A549 (cell line): Measurements from ENCODE around the gene PCID2. TPM values are rescaled to one million over a fixed set of nuclear protein-coding genes. Genes with fewer than 3 reads are reported as not detected.

Experiments
- ATAC-seq, 2 experiments: fragments of 200-7000 bp in 1 of 2; fragments of >200 bp in 1 of 2; cut with Nextera tagmentation in 1 of 2; cut with Tn5 transposase in 1 of 2; 3 replicates each; pipeline versions ENCODE4 v1.8.0 to v1.9.1; 2018 to 2020; ENCODE audit warnings: mild to moderate bottlenecking in 1 of 2, moderate library complexity in 1 of 2
- CTCF ChIA-PET: fragments of 300-600 bp; sonication (Branson Sonifier 250); formaldehyde crosslinking; extraction: SDS; loops from one replicate; lab custom pipeline; 2021; ENCODE audit warnings: antibody characterized with exemption, inconsistent platforms; lab: Yijun Ruan, JAX
- POLR2A ChIA-PET: fragments of 350-600 bp; formaldehyde crosslinking; extraction: SDS; loops from one replicate; lab custom pipeline; 2021; ENCODE audit warnings: antibody characterized with exemption, inconsistent platforms; lab: Yijun Ruan, JAX
- DNase-seq, 2 experiments: peaks; one replicate each; pipeline versions ENCODE4 v3.0.0 to v3.0.0-alpha.2; 2011 to 2016; ENCODE audit warnings: low read depth in 1 of 2, low spot score in 1 of 2
- FAIRE-seq: peaks from 2 replicates; lab custom pipeline; 2011; peaks lifted over from hg19 to GRCh38; lab: Jason Lieb, UNC
- H3K27ac ChIP-seq, 2 experiments: fragments of >200 bp; sonication (Bioruptor Twin); formaldehyde crosslinking; 3 replicates each; pipeline ENCODE4 v1.5.1; 2016 to 2017
- H3K4me1 ChIP-seq: fragments of >200 bp; sonication (Bioruptor Twin); formaldehyde crosslinking; 3 replicates; pipeline ENCODE4 v1.6.1; 2016
- H3K4me2 ChIP-seq: fragments of >200 bp; sonication (Bioruptor Twin); formaldehyde crosslinking; 3 replicates; pipeline ENCODE4 v1.6.1; 2016
- H3K4me3 ChIP-seq: fragments of >200 bp; sonication (Bioruptor Twin); formaldehyde crosslinking; 3 replicates; pipeline ENCODE4 v1.5.1; 2016
- H3K9me3 ChIP-seq: fragments of >200 bp; sonication (Bioruptor Twin); formaldehyde crosslinking; 3 replicates; pipeline ENCODE4 v1.6.1; 2016
- CEBPB ChIP-seq, 2 experiments: fragments of >200 bp in 1 of 2; sonication (Bioruptor Twin) in 1 of 2; formaldehyde crosslinking in 1 of 2; IDR thresholded peaks; 2 replicates each; pipeline ENCODE4 v1.6.1; 2012 to 2016
- EP300 ChIP-seq, 2 experiments: fragments of >200 bp; sonication (Bioruptor Twin); formaldehyde crosslinking; IDR thresholded peaks; 2 replicates in 1 of 2; 3 replicates in 1 of 2; pipeline ENCODE4 v1.6.1; 2016 to 2017
- FOSB ChIP-seq: fragments of 250-450 bp; sonication (Bioruptor Pico); IDR thresholded peaks from 2 replicates; pipeline ENCODE4 v1.5.0; 2020; ENCODE audit warnings: mild to moderate bottlenecking, moderate library complexity
- FOXS1 ChIP-seq: fragments of 250-450 bp; sonication (Bioruptor Pico); IDR thresholded peaks from 2 replicates; pipeline ENCODE4 v1.5.0; 2020; ENCODE audit warnings: mild to moderate bottlenecking, moderate library complexity
- HEYL ChIP-seq: fragments of 250-450 bp; sonication (Bioruptor Pico); IDR thresholded peaks from 2 replicates; pipeline ENCODE4 v1.8.0; 2021; ENCODE audit warnings: mild to moderate bottlenecking, moderate library complexity
- HOXB13 ChIP-seq: fragments of 250-450 bp; sonication (Bioruptor Pico); IDR thresholded peaks from 2 replicates; pipeline ENCODE4 v1.5.0; 2020; ENCODE audit warnings: low read depth, mild to moderate bottlenecking, moderate library complexity
- HOXB5 ChIP-seq: fragments of 250-450 bp; sonication (Bioruptor Pico); IDR thresholded peaks from 2 replicates; pipeline ENCODE4 v1.5.0; 2020; ENCODE audit warnings: mild to moderate bottlenecking, moderate library complexity
- MAFK ChIP-seq: fragments of 450-650 bp; IDR thresholded peaks from 2 replicates; pipeline ENCODE4 v1.6.1; 2014; ENCODE audit not compliant: partially characterized antibody
- NPAS2 ChIP-seq: fragments of 250-450 bp; sonication (Bioruptor Pico); IDR thresholded peaks from 2 replicates; pipeline ENCODE4 v1.8.0; 2022; ENCODE audit warnings: mild to moderate bottlenecking, moderate library complexity, borderline replicate concordance
- PHF8 ChIP-seq: fragments of 200-600 bp; sonication (generic); IDR thresholded peaks from 2 replicates; pipeline ENCODE4 v1.6.1; 2016; ENCODE audit warnings: low read depth, mild to moderate bottlenecking, antibody characterized with exemption, moderate library complexity, borderline replicate concordance
- RAD21 ChIP-seq, 2 experiments: fragments of >200 bp in 1 of 2; sonication (Bioruptor Twin) in 1 of 2; formaldehyde crosslinking in 1 of 2; IDR thresholded peaks in 1 of 2; conservative IDR thresholded peaks in 1 of 2; 2 replicates in 1 of 2; 3 replicates in 1 of 2; pipeline ENCODE4 v1.6.1; 2012 to 2018; ENCODE audit warnings: inconsistent platforms in 1 of 2
- RNF2 ChIP-seq: fragments of 200-600 bp; sonication (generic); IDR thresholded peaks from 2 replicates; pipeline ENCODE4 v1.6.1; 2016; ENCODE audit warnings: low read depth, mild to moderate bottlenecking, antibody characterized with exemption, moderate library complexity, borderline replicate concordance
- TFCP2L1 ChIP-seq: fragments of 250-450 bp; sonication (Bioruptor Pico); IDR thresholded peaks from 2 replicates; pipeline ENCODE4 v1.5.0; 2021; ENCODE audit warnings: mild to moderate bottlenecking
- TP53 ChIP-seq: fragments of 250-450 bp; sonication (Bioruptor Pico); IDR thresholded peaks from 2 replicates; pipeline ENCODE4 v1.5.0; 2021; ENCODE audit warnings: mild to moderate bottlenecking, moderate library complexity
- ZC3H11A ChIP-seq: fragments of 450-650 bp; IDR thresholded peaks from 2 replicates; pipeline ENCODE4 v1.6.1; 2014; ENCODE audit warnings: antibody characterized with exemption, mild to moderate bottlenecking
- WGBS: methylation state at CpG from one replicate; pipeline ENCODE4 v1.1.6; 2017; ENCODE audit errors: missing lambda C conversion rate; 5-methylcytosine and 5-hydroxymethylcytosine counted together
- polyA plus RNA-seq, 4 experiments: library from polyadenylated mRNA; depleted of rRNA in 3 of 4; stranded (reverse); fragments of >200 nt; fragmentation: RNase III in 1 of 4; extraction: RNeasy Plus Mini Kit Qiagen cat#74134 plus additional on column Dnase treatment in 1 of 4; gene quantifications; 2 replicates in 3 of 4; 3 replicates in 1 of 4; pipeline ENCODE4 v1.2.3, GENCODE V29; 2011 to 2017
- TF ChIP-seq, protein P1 (sequence below): fragments of 200-600 bp; sonication (generic); IDR thresholded peaks from 2 replicates; pipeline ENCODE4 v1.6.1; 2016; ENCODE audit warnings: antibody characterized with exemption, mild to moderate bottlenecking, moderate library complexity
- TF ChIP-seq, protein P2 (sequence below): fragments of >200 bp; sonication (Bioruptor Twin); formaldehyde crosslinking; IDR thresholded peaks from 3 replicates; pipeline ENCODE4 v1.5.1; 2016
- TF ChIP-seq, protein P3 (sequence below): fragments of 250-450 bp; sonication (Bioruptor Pico); IDR thresholded peaks from 2 replicates; pipeline ENCODE4 v1.5.0; 2021; ENCODE audit warnings: mild to moderate bottlenecking, moderate library complexity, borderline replicate concordance
- TF ChIP-seq, protein P4 (sequence below): fragments of >200 bp; sonication (Bioruptor Twin); formaldehyde crosslinking; IDR thresholded peaks from 3 replicates; pipeline ENCODE4 v1.6.1; 2016

PCID2 gene
- polyA plus RNA-seq, 2 of the 4 experiments (the other 2 are of a cell fraction), result 37.7 to 68.7 TPM

DNA sequence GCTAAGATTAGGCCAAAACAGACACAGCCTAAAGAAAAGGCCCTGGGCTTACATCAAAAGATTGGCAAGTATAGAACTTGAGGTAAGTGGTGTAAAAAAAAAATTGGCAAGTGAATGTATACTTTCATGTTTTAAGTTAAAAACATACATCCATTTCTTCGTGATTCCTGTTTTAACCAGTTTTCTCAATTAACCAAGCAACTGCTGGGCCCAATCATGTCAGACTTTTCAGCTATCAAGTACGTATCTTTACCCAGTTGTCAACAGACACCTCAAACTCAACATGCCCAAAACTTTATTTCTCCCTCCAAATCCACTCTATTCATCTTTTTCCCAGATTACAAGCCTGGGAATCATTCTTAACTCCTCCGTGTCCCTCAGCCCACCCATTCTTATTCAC, 1.0 kb downstream of the PCID2 start:
- WGBS, result 44% methylated on average over 3 of the region's 3 CpGs
- CTCF ChIA-PET, result interaction anchor here (0.7 kb wide), 2 partner anchors 82 to 96 kb away, joined by 3 read pairs; no protein-coding TSS in a partner anchor
- H3K4me1 ChIP-seq, result peaks cover 38% of the 10 kb centered on the region
- DNase-seq (no peak), ATAC-seq (no peak), FAIRE-seq (no peak)
- TF ChIP-seq MAFK (no peak), CEBPB (IDR thresholded peaks at IDR 0.05) (no peak), EP300 (IDR thresholded peaks at IDR 0.05) (no peak), HOXB13 (CRISPR knock-in tag) (no peak), ZC3H11A (no peak), NPAS2 (CRISPR knock-in tag) (no peak), FOSB (no peak), RNF2 (no peak), TP53 (CRISPR knock-in tag) (no peak), FOXS1 (CRISPR knock-in tag) (no peak), RAD21 (conservative IDR thresholded peaks at IDR 0.05 in 1 of 2, IDR thresholded peaks at IDR 0.05 in 1 of 2) (no peak), TFCP2L1 (CRISPR knock-in tag) (no peak), HOXB5 (CRISPR knock-in tag) (no peak), HEYL (CRISPR knock-in tag) (no peak), PHF8 (no peak)
- TF ChIP-seq, protein P1, sequence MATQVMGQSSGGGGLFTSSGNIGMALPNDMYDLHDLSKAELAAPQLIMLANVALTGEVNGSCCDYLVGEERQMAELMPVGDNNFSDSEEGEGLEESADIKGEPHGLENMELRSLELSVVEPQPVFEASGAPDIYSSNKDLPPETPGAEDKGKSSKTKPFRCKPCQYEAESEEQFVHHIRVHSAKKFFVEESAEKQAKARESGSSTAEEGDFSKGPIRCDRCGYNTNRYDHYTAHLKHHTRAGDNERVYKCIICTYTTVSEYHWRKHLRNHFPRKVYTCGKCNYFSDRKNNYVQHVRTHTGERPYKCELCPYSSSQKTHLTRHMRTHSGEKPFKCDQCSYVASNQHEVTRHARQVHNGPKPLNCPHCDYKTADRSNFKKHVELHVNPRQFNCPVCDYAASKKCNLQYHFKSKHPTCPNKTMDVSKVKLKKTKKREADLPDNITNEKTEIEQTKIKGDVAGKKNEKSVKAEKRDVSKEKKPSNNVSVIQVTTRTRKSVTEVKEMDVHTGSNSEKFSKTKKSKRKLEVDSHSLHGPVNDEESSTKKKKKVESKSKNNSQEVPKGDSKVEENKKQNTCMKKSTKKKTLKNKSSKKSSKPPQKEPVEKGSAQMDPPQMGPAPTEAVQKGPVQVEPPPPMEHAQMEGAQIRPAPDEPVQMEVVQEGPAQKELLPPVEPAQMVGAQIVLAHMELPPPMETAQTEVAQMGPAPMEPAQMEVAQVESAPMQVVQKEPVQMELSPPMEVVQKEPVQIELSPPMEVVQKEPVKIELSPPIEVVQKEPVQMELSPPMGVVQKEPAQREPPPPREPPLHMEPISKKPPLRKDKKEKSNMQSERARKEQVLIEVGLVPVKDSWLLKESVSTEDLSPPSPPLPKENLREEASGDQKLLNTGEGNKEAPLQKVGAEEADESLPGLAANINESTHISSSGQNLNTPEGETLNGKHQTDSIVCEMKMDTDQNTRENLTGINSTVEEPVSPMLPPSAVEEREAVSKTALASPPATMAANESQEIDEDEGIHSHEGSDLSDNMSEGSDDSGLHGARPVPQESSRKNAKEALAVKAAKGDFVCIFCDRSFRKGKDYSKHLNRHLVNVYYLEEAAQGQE, result no peak
- TF ChIP-seq, protein P2, sequence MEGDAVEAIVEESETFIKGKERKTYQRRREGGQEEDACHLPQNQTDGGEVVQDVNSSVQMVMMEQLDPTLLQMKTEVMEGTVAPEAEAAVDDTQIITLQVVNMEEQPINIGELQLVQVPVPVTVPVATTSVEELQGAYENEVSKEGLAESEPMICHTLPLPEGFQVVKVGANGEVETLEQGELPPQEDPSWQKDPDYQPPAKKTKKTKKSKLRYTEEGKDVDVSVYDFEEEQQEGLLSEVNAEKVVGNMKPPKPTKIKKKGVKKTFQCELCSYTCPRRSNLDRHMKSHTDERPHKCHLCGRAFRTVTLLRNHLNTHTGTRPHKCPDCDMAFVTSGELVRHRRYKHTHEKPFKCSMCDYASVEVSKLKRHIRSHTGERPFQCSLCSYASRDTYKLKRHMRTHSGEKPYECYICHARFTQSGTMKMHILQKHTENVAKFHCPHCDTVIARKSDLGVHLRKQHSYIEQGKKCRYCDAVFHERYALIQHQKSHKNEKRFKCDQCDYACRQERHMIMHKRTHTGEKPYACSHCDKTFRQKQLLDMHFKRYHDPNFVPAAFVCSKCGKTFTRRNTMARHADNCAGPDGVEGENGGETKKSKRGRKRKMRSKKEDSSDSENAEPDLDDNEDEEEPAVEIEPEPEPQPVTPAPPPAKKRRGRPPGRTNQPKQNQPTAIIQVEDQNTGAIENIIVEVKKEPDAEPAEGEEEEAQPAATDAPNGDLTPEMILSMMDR, result no peak
- TF ChIP-seq, protein P3, sequence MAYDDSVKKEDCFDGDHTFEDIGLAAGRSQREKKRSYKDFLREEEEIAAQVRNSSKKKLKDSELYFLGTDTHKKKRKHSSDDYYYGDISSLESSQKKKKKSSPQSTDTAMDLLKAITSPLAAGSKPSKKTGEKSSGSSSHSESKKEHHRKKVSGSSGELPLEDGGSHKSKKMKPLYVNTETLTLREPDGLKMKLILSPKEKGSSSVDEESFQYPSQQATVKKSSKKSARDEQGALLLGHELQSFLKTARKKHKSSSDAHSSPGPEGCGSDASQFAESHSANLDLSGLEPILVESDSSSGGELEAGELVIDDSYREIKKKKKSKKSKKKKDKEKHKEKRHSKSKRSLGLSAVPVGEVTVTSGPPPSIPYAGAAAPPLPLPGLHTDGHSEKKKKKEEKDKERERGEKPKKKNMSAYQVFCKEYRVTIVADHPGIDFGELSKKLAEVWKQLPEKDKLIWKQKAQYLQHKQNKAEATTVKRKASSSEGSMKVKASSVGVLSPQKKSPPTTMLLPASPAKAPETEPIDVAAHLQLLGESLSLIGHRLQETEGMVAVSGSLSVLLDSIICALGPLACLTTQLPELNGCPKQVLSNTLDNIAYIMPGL (CRISPR knock-in tag), result no peak
- TF ChIP-seq, protein P4, sequence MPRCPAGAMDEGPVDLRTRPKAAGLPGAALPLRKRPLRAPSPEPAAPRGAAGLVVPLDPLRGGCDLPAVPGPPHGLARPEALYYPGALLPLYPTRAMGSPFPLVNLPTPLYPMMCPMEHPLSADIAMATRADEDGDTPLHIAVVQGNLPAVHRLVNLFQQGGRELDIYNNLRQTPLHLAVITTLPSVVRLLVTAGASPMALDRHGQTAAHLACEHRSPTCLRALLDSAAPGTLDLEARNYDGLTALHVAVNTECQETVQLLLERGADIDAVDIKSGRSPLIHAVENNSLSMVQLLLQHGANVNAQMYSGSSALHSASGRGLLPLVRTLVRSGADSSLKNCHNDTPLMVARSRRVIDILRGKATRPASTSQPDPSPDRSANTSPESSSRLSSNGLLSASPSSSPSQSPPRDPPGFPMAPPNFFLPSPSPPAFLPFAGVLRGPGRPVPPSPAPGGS, result no peak
- H3K9me3 ChIP-seq, result no peaks in the 10 kb centered on the region
- H3K4me2 ChIP-seq, result peak overlapping the region; percentile 86
- H3K27ac ChIP-seq, result peak overlapping the region; percentile 100
- POLR2A ChIA-PET, result interaction anchor here (2.8 kb wide), 1 partner anchor 20 kb away, joined by 18 read pairs; no protein-coding TSS in a partner anchor
- peak overlapping the region; percentile 99 for H3K4me3 ChIP-seq
